AG04450 (cell line): Measurements from ENCODE around the gene PFDN1. TPM values are rescaled to one million over a fixed set of nuclear protein-coding genes. Genes with fewer than 3 reads are reported as not detected.

Experiments used
- CTCF ChIA-PET: fragments of 300-600, 350-600 bp; formaldehyde crosslinking; extraction: SDS; loops from one replicate; lab custom pipeline; 2022; ENCODE audit warnings: antibody characterized with exemption, inconsistent platforms; lab: Charles Lee
- POLR2A ChIA-PET: fragments of 350-600 bp; formaldehyde crosslinking; extraction: SDS; loops from one replicate; lab custom pipeline; 2021; ENCODE audit warnings: antibody characterized with exemption, inconsistent platforms; lab: Yijun Ruan, JAX
- DNase-seq: peaks from one replicate; pipeline ENCODE4 v3.0.0-alpha.2; 2011; ENCODE audit warnings: low read depth, low spot score
- H3K27ac ChIP-seq: one replicate; pipeline ENCODE4 v1.5.1; 2012; ENCODE audit warnings: low read depth, low read length, control low read depth
- H3K27me3 ChIP-seq: one replicate; pipeline ENCODE4 v1.6.0; 2012; ENCODE audit warnings: low read length; ENCODE audit not compliant: control insufficient read depth, insufficient read depth
- H3K4me3 ChIP-seq: 2 replicates; pipeline ENCODE4 v1.5.1; 2011; ENCODE audit warnings: mild to moderate bottlenecking, low read depth, low read length, control low read depth
- H3K9me3 ChIP-seq: 2 replicates; pipeline ENCODE4 v1.5.1; 2012; ENCODE audit warnings: low read length; ENCODE audit not compliant: control insufficient read depth, insufficient read depth
- CTCF ChIP-seq: IDR thresholded peaks from 2 replicates; pipeline ENCODE4 v1.5.1; 2011; ENCODE audit warnings: low read depth, low read length, control low read depth, inconsistent platforms
- polyA plus RNA-seq: library from polyadenylated mRNA; depleted of rRNA; stranded (reverse); fragments of >200 nt; gene quantifications from 2 replicates; pipeline ENCODE4 v1.2.3, GENCODE V29; 2011

Gene PFDN1
- polyA plus RNA-seq, 1 experiment = 112 TPM

GRCh38 chr5:140235791-140236551, 66.9 kb downstream of the PFDN1 start:
- no peak for DNase-seq
- ChIA-PET POLR2A (interaction anchor here (0.6 kb wide), 1 partner anchor 14 kb away, joined by 3 read pairs; no protein-coding TSS in a partner anchor), CTCF (interaction anchor here (1.1 to 20.2 kb wide), 7 partner anchors 9 to 137 kb away, joined by 3 to 806 read pairs (median 5); partner anchors contain the start of genes HBEGF and SLC4A9)
- Histone ChIP-seq H3K4me3 (no peak overlapping the region), H3K9me3 (no peaks in the 10 kb centered on the region), H3K27ac (no peak overlapping the region), H3K27me3 (peaks cover 3% of the 10 kb centered on the region)
- TF ChIP-seq CTCF = no peak

- ChIA-PET CTCF (interaction anchor here (20.2 kb wide), 1 partner anchor 113 kb away, joined by 806 read pairs; the partner anchor contains the start of gene HBEGF), POLR2A (no interaction called here)
- DNase-seq = no peak
- Histone ChIP-seq H3K27me3 (peaks cover 3% of the 10 kb centered on the region), H3K4me3 (no peak overlapping the region), H3K9me3 (no peaks in the 10 kb centered on the region), H3K27ac (no peak overlapping the region)
- no peak for TF ChIP-seq CTCF
Measured at GRCh38 chr5:140234377-140234989, 68.4 kb downstream of the PFDN1 start.

- ChIA-PET CTCF (interaction anchor here (1.0 to 2.2 kb wide), 3 partner anchors 11 to 140 kb away, joined by 3 to 9 read pairs (median 7); no protein-coding TSS in a partner anchor), POLR2A (no interaction called here)
Measured at GRCh38 chr5:140232731-140233130, 70.2 kb downstream of the PFDN1 start.

GRCh38 chr5:140230373-140230772, 72.5 kb downstream of the PFDN1 start:
- TF ChIP-seq CTCF = no peak
- Histone ChIP-seq H3K27ac (no peak overlapping the region), H3K27me3 (peaks cover 3% of the 10 kb centered on the region), H3K9me3 (no peaks in the 10 kb centered on the region), H3K4me3 (no peak overlapping the region)
- DNase-seq = no peak
- ChIA-PET POLR2A (no interaction called here), CTCF (interaction anchor here (0.6 to 3.1 kb wide), 4 partner anchors 12 to 129 kb away, joined by 4 to 21 read pairs (median 6); no protein-coding TSS in a partner anchor)

More at GRCh38 chr5:140232731-140233130, 70.2 kb downstream of the PFDN1 start:
- Histone ChIP-seq H3K4me3 (no peak overlapping the region), H3K27me3 (peaks cover 3% of the 10 kb centered on the region), H3K9me3 (no peaks in the 10 kb centered on the region), H3K27ac (no peak overlapping the region)
- TF ChIP-seq CTCF = no peak
- no peak for DNase-seq
